ENCODE measurements around the gene SERPINH1.

DNA sequence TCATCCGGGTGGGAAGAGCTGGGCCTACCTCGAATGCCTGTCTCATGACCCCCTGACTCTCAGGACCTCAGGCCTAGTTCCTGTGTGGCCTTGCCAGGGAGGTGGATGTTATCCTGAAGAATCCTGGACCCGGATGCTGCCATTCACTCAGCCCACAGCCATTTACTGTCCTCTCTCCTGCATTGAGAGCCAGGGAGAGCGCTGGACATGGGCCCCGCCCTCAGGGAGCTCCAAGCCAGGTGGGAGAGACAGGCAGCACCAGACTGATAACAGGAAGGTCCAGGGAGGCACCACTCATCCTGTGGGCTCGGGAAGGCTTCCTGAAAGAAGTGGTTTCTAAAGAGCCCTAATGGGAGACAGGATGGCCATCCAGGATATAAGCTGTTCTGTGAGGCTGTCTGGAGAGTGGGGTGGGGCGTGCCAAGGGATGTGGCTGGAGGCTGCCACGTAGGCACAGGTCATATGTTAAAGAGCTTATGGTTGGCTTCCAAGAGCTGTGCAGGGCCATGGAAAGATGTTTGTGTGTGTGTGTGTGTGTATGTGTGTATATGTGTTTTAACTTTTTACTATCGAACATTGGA is 8.6 kb downstream of the SERPINH1 start:
- TF ChIP-seq EZH2phosphoT487 (IDR thresholded peaks at IDR 0.05; ENCODE audit: borderline replicate concordance, low read length) (no peak), EZH2 (IDR thresholded peaks at IDR 0.05; ENCODE audit: low read length, unreplicated experiment) (no peak)
- TF ChIP-seq, protein P1, sequence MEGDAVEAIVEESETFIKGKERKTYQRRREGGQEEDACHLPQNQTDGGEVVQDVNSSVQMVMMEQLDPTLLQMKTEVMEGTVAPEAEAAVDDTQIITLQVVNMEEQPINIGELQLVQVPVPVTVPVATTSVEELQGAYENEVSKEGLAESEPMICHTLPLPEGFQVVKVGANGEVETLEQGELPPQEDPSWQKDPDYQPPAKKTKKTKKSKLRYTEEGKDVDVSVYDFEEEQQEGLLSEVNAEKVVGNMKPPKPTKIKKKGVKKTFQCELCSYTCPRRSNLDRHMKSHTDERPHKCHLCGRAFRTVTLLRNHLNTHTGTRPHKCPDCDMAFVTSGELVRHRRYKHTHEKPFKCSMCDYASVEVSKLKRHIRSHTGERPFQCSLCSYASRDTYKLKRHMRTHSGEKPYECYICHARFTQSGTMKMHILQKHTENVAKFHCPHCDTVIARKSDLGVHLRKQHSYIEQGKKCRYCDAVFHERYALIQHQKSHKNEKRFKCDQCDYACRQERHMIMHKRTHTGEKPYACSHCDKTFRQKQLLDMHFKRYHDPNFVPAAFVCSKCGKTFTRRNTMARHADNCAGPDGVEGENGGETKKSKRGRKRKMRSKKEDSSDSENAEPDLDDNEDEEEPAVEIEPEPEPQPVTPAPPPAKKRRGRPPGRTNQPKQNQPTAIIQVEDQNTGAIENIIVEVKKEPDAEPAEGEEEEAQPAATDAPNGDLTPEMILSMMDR (conservative IDR thresholded peaks at IDR 0.05; ENCODE audit: low read depth, low read length): no peak
